Chondrocyte (in vitro differentiated cells): ENCODE data around the gene UXS1. TPM values are rescaled to one million over a fixed set of nuclear protein-coding genes. Genes with fewer than 3 reads are reported as not detected.

ENCODE experiments used
- DNase-seq: peaks from one replicate; pipeline ENCODE4 v3.0.0; 2021; ENCODE audit warnings: mixed read lengths, low spot score
- H3K27ac Mint-ChIP-seq: one replicate; pipeline ENCODE4 v1.8.0; 2021; ENCODE audit warnings: mild to moderate bottlenecking, moderate library complexity, mixed read lengths; ENCODE audit not compliant: unreplicated experiment
- H3K27me3 Mint-ChIP-seq: 2 replicates; pipeline ENCODE4 v1.8.0; 2021; ENCODE audit warnings: low read depth, mixed read lengths
- H3K36me3 Mint-ChIP-seq: 2 replicates; pipeline ENCODE4 v1.8.0; 2021; ENCODE audit warnings: low read depth, mixed read lengths
- H3K4me1 Mint-ChIP-seq: 2 replicates; pipeline ENCODE4 v1.8.0; 2021; ENCODE audit warnings: low read depth, mild to moderate bottlenecking, mixed read lengths
- H3K4me3 Mint-ChIP-seq: one replicate; pipeline ENCODE4 v1.8.0; 2021; ENCODE audit warnings: mild to moderate bottlenecking, moderate library complexity, mixed read lengths; ENCODE audit not compliant: unreplicated experiment
- H3K9me3 Mint-ChIP-seq: 2 replicates; pipeline ENCODE4 v1.8.0; 2021; ENCODE audit warnings: low read depth, mixed read lengths
- total RNA-seq: library from RNA; stranded (reverse); gene quantifications from 3 replicates; pipeline ENCODE4 v1.2.1, GENCODE V29; 2021
- TF ChIP-seq, protein P1 (sequence below): fragments of 200-600 bp; sonication (generic); IDR thresholded peaks from 2 replicates; pipeline ENCODE4 v1.5.0; 2021; ENCODE audit warnings: antibody characterized with exemption, mild to moderate bottlenecking, moderate library complexity

The UXS1 gene
- total RNA-seq, 1 donor from 2014 or later: 19.7 TPM

DNA sequence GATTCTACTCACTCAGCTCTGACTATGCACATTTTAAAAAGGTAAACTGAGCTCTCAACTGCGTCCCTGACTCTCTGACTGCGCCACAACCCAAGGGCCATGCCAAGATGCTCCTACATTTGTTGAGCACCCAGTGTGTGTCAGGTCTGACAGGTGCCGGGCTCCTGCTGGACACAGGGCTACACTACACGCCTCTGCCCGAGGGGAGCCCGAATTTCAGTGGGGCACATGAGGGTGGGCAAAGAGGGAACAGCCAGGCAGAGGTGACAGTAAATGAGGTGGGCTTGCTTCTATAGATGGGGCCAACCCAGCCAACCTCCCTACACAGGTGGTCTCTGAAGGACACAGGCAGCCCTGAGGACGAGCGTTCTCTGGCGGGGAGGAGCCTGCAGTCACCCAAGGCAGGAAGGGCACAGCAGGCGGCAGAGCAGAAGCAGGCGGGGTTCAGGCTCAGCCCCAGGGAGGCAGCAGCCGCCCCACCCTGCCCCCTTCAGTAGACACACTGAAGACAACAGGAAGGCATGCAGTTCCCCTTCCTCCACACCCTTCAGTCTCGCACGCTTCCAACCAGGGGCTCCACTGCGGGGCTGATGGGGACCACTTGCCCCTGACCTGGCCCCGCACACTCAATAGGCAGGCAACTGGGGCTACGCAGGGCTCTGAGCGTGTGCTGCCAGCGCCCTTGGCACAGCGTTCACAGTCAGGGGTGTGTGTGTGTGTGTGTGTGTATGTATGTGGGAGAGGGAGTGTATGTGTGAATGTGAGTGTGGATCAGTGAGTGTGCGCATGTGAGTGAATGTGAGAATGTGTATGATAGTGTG, 98.4 kb downstream of the UXS1 start:
- Mint-ChIP-seq H3K36me3 (peaks cover 15% of the 10 kb centered on the region), H3K4me3 (no peak overlapping the region), H3K4me1 (no peaks in the 10 kb centered on the region), H3K9me3 (no peaks in the 10 kb centered on the region), H3K27ac (no peak overlapping the region), H3K27me3 (no peaks in the 10 kb centered on the region)
- no peak for DNase-seq
- TF ChIP-seq, protein P1, sequence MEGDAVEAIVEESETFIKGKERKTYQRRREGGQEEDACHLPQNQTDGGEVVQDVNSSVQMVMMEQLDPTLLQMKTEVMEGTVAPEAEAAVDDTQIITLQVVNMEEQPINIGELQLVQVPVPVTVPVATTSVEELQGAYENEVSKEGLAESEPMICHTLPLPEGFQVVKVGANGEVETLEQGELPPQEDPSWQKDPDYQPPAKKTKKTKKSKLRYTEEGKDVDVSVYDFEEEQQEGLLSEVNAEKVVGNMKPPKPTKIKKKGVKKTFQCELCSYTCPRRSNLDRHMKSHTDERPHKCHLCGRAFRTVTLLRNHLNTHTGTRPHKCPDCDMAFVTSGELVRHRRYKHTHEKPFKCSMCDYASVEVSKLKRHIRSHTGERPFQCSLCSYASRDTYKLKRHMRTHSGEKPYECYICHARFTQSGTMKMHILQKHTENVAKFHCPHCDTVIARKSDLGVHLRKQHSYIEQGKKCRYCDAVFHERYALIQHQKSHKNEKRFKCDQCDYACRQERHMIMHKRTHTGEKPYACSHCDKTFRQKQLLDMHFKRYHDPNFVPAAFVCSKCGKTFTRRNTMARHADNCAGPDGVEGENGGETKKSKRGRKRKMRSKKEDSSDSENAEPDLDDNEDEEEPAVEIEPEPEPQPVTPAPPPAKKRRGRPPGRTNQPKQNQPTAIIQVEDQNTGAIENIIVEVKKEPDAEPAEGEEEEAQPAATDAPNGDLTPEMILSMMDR: no peak

DNA sequence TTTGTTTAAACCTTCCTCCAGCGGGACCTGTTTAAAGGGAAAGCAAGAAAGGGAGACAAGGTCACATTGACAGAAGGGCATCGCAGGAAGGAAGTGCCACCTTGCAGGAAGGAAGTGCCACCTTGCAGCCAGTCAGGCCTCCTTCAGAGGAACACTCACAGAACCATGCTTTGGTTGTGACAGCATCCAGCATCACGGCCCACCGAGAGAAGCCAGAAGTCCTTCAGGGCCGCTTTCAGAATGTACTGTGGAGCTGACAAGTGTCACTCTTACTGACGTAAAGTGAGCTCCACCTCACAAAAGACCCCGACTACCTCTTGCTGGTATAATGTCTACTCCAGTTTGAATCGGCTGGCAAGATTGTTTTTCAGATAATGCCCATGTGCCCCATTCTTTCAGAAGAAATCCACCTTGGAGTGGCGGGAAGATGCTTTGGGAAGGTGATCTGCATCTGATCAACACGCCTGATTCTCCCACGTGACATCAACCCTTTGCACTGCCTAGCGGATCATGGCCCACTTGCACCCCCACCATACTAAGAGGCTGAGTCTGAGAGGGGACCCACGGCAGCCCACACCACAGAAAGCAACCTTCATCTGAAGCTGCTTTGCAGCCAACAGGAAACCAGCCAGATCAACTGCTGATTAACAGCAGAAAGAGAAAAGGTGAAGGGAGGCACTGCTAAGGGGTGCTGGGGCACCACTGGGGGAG, 99.8 kb downstream of the UXS1 start:
- Mint-ChIP-seq H3K27ac (no peak overlapping the region), H3K27me3 (no peaks in the 10 kb centered on the region), H3K36me3 (peaks cover 11% of the 10 kb centered on the region), H3K9me3 (no peaks in the 10 kb centered on the region), H3K4me3 (no peak overlapping the region), H3K4me1 (no peaks in the 10 kb centered on the region)
- TF ChIP-seq, protein P1: no peak
- DNase-seq: no peak

DNA sequence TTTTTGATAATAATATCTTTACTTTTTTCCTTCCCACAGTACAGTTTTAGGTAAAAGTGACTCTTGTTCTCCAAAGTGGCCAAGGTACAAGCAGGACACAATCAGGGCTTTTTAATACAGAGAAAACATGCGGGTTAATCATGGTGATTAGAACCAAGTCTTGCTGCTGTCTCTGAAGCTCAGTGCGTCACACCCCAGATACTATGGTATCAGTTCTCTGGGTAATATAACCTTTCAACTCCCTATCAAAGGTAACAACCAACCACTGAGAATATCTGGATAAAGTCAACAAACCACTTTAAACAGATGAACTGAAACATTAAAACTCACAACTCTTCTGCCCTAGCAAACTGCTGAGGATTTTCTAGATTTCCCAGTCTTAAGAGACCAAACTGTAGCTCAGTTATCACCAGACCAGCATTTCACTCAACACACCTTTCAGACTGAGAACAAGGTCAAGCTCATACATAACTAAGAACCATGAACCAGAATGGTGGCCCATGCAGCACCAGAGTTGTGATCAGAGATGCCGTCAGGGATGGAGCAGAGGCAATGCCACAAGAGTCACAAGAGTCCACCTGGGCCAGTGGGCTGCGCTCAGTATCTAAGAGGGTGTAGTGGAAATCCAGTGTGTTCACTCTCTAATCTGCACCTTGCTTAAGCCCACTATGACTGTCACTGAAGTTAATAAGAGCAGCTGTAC, 103.0 kb downstream of the UXS1 start:
- H3K27me3 Mint-ChIP-seq: no peaks in the 10 kb centered on the region
- no peak overlapping the region for H3K27ac Mint-ChIP-seq

DNA sequence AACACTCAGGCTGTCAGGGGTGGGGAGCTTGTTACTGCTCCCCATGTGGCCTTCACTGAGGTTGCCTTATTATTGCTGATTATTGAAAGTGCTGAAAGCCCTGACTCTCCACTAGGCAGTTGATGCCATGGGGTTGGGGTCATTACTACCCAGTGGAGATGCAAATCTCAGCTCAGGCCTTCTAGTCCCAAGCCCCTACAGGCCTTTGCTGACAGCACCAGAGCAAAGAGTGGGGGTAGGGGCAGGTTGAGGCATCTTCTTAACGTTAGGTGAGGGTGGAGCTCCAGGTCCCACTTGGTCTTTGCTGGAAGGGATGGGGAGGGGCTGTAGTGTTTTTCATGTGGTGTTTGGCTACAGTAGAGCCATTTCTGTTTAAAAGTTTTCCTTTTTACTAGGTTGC, 104.5 kb downstream of the UXS1 start:
- Mint-ChIP-seq H3K27me3 (no peaks in the 10 kb centered on the region), H3K27ac (no peak overlapping the region), H3K4me1 (no peaks in the 10 kb centered on the region), H3K4me3 (no peak overlapping the region), H3K9me3 (peaks cover 10% of the 10 kb centered on the region), H3K36me3 (peaks cover 12% of the 10 kb centered on the region)
- TF ChIP-seq, protein P1: no peak
- DNase-seq: no peak

More for the DNA sequence above, 103.0 kb downstream of the UXS1 start:
- peaks cover 10% of the 10 kb centered on the region for H3K9me3 Mint-ChIP-seq
- H3K4me1 Mint-ChIP-seq: no peaks in the 10 kb centered on the region
- DNase-seq: no peak
- TF ChIP-seq, protein P1: no peak
- peaks cover 13% of the 10 kb centered on the region for H3K36me3 Mint-ChIP-seq
- H3K4me3 Mint-ChIP-seq: no peak overlapping the region
